HG03064 (cell line): ENCODE results near the gene SLC30A7.
"Not testable (repeated sequence)": the region's sequence is repeated elsewhere in the genome, so short reads cannot be mapped to it uniquely, and the experiment has no call there.

Experiments used
- ATAC-seq: cut with Tn5 transposase; IDR thresholded peaks from one replicate; pipeline ENCODE4 v1.9.1; 2021; ENCODE audit warnings: low read depth; ENCODE audit not compliant: unreplicated experiment

The SLC30A7 gene

DNA sequence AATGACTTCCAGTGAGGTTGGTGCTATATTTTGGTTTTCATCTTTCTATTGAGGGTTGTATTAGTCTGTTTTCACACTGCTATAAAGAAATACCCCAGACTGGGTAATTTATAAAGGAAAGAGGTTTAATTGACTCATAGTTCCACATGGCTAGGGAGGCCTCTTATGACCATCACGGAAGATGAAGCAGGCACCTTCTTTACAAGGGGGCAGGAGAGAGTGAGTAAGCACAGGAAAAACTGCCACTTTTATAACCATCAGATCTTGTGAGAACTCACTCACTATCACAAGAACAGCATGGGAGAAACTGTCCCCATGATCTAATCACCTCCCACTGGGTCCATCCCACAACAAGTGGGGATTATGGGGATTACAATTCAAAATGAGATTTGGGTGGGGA is 6.9 kb upstream of the SLC30A7 start:
- ATAC-seq, result not testable (repeated sequence)

DNA sequence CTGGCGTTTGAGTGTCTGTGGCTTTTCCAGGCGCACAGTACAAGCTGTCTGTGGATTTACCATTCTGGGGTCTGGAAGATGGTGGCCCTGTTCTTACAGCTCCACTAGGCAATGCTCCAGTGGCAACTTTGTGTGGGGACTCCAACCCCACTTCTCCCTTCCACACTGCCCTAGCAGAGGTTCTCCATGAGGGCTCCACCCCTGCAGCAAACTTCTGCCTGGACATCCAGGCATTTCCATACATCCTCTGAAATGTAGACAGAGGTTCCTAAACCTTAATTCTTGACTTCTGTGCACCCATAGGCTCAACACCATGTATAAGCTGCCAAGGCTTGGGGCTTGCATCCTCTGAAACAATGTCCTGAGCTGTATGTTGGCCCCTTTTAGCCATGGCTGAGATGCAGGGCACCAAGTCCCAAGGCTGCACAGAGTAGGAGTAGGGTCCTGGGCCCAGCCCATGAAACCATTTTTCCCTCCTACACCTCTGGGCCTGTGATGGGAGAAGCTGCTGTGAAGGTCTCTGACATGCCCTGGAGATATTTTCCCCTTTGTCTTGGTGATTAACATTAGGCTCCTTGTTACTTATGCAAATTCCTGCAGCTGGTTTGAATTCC is 5.9 kb upstream of the SLC30A7 start:
- ATAC-seq, result not testable (repeated sequence)

DNA sequence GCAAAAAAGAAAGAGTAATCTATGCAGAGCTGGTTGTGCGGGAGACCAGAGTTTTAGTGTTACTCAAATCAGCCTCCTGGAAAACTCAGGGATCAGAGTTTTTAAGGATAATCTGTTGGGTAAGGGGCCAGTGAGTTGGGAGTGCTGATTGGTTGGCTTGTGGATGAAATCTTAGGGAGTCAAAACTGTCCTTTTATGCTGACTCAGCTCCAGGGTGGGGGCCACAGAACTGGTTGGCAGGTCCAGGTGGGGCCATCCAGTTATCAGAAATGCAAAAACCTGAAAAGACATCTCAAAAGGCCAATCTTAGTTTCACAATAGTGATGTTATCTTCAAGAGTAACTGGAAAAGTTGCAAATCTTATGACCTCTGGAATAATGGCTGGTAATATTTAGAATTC is 4.5 kb upstream of the SLC30A7 start:
- ATAC-seq, result no peak

DNA sequence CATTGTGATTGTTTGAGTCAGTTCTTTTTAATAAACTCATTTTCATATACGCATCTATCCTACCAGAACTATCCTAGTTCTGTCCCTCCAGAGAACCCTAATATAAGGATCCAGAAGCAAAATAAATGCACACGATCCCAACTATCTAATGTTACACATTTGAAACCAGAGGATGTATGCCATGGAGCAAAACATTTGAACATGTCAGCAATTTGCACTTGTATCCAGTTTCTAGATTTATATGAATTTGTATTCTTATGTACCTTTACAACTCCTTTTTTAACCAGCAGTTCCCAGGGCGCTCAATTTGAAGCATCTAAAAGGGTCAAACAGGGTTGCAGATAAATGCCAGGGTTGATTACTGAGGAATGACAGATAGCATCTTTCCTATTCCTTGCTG is 3.3 kb upstream of the SLC30A7 start:
- no peak for ATAC-seq

DNA sequence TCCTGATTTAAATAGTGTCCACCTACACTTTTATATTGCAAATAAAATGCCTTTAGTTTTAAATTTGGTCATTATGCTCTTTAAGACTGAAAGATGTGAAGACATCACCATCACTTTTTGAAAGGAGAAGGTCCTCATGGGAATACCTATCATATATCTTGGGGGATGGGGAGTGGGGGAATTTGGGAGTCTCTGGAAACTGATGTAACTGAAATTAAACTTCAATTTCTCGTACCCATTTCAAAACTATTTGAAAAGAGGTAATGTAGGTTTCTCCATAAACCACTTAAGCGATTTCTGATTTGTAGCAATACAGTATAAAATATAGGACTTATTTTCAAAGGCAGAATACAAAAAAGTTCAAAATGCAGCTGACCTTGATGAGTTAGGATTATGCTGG is 2.2 kb upstream of the SLC30A7 start:
- ATAC-seq, result no peak

DNA sequence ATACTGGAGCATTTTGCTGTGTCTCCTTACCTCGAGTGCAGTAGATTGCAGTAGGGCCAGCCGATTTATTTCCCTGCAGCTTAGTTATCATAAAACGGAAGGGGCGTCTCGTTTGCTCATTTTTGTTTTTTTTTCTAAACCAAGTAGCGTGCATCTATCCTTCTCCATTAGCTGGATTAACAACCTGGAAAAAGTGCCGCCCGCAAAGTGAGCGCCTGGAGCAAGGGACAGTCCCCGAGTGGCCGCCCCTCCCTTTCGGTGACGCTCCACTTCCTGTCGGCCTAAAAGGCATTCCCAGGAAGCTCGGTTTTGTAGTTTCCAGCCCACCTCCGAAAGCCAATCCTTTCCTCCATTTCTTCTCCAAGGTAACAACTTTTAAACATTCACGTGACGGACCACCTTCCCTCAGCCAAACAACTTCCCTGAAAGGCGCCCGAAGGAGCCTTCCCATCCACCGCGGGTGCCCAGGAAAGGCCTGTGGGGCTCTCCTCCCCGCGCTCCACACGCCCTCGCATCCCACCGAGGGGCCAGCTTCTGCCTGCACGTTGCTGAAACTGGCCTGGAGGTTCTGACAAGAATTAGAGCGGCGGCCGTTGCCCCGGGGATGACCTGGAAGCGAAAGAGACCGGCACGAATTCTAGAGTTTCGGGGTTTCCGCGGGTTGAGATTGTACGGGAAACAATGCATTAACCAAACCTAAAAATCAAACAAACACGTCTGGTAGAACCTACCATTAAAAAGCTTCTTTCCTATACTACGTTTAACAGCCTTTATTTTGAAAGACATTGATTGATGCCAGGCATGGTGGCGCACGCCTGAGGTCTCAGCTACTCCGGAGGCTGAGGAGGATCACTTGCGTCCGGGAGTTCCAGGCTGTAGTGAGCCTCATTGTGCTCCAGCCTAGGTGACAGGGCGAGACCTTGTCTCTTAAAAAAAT is 1.0 kb upstream of the SLC30A7 start, which contains the start of gene EXTL2:
TSS of gene EXTL2 (minus strand) at position 240 of the 937 bp plus-strand sequence. CDS start 6,085 bp downstream, outside the sequence.
- peak; percentile 42 for ATAC-seq

DNA sequence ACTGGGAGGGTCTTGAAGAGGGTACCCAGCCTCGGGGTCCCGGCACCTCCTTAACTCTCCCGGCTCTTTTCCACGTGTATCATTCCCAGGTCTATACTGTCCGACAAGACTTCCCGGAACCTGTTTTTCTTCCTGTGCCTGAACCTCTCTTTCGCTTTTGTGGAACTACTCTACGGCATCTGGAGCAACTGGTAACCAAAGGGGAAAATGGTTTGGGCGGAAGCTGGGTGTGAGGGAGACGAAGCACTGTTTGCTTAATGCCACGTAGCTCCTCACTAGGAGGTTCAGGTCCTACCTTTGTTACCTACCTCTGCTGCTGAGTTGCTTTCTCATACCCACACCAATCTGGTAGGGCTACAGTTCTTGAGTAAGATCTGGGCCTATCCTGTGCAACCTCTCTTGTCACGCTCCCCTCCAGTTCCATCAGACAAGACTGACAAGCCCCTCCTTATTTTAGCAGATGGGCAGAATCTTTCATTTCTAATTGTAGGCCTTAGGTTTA is 642 bp downstream of the SLC30A7 start:
- peak; percentile 36 for ATAC-seq

DNA sequence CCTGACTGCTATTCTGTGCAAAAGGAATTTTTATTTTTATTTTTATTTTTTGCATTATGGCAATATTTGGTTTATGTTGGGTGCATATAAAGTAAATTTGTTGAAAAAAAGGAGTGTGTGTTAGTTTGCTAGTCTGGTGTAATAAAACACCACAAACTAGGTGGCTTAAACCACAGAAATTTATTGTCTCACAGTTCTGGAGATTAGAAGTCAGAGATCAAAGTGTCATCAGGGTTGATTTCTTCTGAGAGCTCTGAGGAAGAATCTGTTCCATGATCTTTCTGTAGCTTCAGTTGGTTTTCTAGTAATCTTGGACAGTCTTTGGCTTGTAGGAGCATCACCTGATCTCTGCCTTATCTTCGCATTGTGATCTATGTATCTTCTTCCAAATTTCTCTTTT is 6.5 kb downstream of the SLC30A7 start:
- no peak for ATAC-seq

DNA sequence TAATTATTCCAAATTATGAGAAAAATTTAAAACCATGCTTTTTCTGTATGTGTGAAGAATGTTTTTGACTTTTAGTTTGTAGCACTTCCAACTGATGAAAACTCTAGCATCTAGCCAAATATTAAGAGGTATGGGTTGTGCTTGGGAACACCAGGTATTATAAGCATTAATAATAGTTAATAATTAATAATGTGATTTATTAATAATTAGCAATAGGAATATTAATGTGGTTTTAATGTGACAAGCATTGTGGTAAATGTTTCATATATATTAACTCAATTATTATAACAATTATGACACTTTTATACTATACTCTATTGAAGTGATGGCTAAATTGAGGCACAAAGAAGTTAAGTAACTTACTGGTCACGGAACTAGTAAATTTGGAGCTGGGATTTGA is 7.9 kb downstream of the SLC30A7 start:
- ATAC-seq, result no peak

DNA sequence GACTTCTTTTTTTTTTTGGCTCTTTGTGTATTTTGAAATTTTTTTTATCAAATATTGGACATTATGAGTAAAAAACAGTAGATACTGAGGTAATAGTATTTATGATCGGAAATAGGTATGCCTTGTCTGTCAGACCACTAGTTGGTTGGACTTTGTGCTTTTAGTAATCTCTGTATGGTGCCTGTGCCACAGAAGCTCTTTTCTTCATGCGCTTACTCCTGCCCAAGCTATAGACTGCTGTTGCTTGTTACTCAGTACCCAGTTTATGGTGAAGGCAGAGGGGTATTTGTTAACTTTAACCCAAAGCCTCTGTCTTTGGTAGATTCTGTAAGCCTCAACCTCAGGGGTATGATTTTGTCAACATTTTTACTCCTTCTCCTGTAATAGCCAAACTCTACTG is 8.6 kb downstream of the SLC30A7 start:
- no peak for ATAC-seq

DNA sequence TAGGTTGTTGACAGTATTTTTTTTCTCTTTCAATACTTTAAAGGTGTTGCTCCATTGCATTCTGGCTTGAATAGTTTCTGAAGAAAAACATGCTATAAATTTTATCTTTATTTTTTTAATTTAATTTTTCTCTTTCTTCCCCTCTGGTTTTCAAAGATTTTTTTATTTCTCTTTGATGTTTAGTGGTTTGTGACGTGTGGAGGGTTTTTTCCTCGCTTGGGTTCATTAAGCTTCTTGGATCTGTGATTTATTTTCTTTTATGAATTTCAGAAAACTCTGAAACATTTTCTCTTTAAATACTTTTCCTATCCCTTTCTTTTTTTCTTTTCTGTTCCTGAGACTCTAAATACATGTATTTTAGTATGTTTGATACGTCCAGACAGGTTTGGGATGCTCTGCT is 9.3 kb downstream of the SLC30A7 start:
- no peak for ATAC-seq

DNA sequence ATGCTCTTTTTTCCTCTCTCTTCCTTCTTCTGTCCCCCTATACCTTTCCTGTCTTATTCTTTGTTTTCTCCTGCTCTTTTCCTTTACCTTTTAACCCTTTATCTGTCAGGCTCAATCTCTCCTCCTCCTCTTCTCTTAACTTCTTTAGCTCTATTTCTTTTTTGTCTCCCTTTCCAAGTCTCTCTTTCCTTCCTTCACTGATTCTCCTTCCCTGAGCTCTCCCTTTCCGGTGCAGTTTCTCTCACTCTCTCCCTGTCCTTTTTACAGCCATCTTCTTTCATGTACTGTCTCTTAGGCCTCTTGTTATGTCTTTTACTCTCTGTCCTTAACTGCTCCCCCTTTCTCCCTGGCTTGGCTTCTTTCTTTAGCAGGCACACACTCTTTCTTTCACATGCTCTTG is 12.0 kb downstream of the SLC30A7 start:
- no peak for ATAC-seq

DNA sequence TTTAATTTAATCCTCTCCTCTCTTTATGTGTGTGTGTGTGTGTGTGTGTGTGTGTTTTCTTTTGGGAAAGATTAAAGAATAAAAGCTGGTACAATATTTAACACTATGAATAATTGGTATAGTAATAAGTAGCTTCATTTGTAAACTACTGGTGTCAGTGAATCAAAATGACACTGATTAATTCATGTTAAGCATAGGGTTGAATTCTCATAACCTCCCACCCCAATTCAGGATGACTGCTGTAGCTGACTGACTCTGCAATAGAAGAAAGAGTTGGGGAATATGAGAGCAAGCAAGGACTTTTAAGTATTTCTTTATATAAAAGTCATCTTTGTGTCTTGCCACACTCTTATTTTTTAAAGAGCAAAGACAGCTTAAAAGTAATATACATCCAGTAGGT is 13.1 kb downstream of the SLC30A7 start:
- no peak for ATAC-seq

DNA sequence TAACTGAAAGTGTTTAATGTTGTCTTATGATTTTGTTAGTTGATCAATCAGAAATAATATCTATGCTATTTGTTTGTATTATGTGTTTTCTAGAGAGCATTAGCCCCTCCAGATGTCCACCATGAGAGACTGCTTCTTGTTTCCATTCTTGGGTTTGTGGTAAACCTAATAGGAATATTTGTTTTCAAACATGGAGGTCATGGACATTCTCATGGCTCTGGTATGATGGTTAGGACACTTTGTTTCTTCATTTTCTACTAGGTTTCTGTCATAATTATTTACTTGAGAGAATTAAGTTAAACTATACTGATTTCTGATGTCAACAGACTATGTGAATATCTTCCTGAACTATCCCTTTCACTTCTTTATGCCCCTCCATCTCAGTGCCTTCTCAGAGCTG is 16.1 kb downstream of the SLC30A7 start:
- ATAC-seq, result no peak

DNA sequence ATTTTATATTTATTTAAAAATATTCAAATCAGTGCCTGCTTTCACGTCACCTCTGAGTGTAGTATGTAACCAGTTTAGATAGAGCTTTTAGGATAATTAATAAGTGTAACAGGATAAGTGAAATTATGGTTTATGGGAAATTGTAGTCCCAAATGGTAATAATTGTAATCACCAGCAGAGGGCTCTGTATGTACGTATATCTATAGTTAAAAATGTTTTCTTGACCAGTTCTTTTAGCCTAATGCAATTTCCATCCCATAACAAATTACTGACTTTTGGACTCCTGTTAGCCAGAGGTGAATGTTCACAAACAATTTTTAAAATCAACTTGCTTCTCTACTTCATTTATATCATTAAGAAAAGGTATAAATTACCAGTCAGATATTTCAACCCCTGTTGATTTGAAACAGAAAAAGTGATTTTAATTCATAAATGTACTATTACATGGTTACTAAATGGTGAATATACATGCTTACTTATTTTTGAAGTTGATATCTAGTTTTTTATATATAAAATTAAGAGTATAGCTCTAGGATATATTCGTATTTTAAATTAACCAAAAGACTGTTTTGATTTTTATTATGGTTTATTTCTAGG is 25.3 kb downstream of the SLC30A7 start:
- no peak for ATAC-seq

DNA sequence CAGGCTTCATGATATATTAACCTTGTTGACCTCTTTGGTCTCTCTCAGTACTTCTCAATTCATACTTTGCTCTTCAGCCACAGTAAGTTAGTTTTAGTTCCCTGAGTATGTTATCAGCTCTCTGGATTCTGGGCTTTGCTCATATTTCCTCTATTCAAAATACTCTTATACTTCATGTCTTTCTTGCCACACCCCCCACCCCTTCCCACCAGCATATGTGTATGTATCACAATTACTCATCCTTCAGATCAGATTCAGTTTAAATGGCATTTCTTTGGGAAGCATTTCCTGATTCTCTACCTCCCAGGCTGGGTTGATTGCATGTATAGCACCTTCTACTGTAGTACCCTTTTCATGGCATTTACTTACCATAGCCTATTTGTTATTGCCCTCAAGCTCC is 28.3 kb downstream of the SLC30A7 start:
- no peak for ATAC-seq

DNA sequence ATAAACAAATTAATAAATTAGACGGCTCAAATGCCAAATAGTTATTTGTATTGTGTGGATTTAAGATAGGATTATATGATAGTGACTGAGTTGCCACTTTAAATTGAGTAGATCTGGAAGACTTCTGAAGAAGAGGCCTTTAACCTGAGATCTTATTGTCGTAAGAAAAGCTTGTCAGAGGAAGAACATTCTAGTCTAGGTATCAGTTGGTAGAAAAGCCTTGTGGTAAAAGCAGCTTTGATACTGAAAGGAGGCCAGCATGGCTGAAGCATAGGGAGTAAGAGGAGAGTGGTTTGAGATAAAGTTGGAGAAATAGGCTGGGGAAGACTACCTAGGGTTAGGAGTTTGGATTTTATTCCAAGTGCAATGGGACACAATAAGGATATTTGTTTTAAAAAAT is 29.1 kb downstream of the SLC30A7 start:
- no peak for ATAC-seq

DNA sequence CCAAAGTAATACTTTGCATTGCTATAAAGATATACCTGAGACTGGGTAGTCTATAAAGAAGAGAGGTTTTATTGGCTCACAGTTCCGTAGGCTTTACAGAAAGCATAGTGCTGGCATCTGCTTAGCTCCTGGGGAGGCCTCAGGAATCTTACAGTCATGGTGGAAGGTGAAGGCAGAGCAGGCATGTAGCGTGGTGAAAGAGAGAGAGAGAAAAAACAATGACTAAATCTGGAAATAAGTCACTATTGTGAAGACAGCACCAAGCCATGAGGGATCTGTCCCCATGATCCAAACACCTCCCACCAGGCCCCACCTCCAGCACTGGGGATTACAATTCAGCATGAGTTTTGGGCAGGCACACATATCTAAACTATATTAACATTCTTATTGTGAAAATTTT is 30.4 kb downstream of the SLC30A7 start:
- no peak for ATAC-seq

DNA sequence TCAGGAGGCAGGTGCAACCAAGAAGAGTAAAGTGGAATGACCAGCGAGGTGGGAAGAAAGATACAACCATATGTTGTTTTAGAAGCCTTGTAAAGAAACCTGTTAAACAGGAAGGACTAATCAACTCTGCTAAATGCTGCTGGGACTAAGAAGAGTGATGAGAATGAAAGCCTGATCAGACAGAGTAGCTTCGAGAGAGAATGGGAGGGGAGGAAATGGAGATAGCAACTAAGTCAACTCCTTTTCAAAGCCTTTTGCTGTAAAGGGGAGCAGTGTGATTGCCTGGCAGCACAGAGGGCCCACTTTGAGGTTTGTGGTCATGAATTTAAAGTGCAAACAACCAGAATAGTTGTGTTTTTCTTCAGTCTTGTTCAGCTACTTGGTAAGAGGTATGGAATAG is 31.4 kb downstream of the SLC30A7 start:
- ATAC-seq, result no peak

DNA sequence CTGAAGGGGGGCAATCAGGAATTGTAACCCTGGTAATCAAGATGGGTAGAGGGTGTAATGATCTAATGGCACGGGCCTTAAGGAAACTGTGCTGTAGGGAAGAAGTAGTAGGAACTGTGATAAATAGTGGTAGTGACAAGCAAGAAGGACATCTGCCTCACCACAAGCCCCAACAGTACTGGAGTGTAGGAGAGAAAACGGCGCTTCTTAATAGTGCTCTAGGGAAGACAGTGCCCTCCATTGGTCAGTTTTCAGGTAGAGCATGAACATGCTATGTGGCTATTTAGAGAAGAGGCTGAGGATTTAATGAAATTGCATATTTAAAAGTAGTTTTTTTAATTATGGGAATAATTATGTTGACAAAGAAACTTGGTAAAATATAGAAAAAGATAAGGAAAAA is 32.2 kb downstream of the SLC30A7 start:
- no peak for ATAC-seq

DNA sequence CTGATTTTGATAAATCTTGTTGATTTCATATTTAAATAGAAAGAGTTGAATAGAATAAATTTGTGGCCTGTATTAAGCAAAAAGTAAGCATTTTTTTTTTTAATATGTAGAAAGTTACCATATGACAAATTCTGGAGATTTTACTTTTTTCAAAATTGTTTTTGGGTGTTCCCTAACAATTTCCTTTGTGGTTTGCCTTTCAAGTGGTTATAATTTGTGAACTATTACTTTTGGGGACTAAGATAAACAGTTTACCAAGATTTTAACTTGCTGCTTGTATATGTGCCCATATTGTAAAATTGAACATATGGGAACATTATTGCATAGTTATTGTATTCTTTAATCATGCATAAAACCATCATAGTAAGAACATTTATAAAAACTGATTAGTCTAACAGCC is 34.6 kb downstream of the SLC30A7 start:
- ATAC-seq, result no peak
